ENCODE data around the gene CNTNAP2. TPM values are rescaled to one million over a fixed set of nuclear protein-coding genes. Genes with fewer than 3 reads are reported as not detected.

The CNTNAP2 gene
- total RNA-seq, 2 experiments from 2014 or later, result not detected

- intact Hi-C loops (cut with DNase I, micrococcal nuclease), result no loop called here
- no peaks in the 10 kb centered on the region for H3K4me1 Mint-ChIP-seq (ENCODE audit: low read depth)
Measured at GRCh38 chr7:147411096-147411495, 1294.5 kb downstream of the CNTNAP2 start.

GRCh38 chr7:147412109-147412508 lies 1295.5 kb downstream of the CNTNAP2 start:
- H3K4me3 Mint-ChIP-seq, result no peak overlapping the region
- no peak for DNase-seq
- H3K27me3 Mint-ChIP-seq, result no peaks in the 10 kb centered on the region
- no peak for ATAC-seq (ENCODE audit: poor library complexity)
- no peaks in the 10 kb centered on the region for H3K4me1 ChIP-seq (ENCODE audit: insufficient read depth, low read length)
- no peaks in the 10 kb centered on the region for H3K27me3 ChIP-seq (ENCODE audit: control insufficient read depth in 1 of 2, insufficient read depth in 2 of 2, low read length in 2 of 2)
- H3K9me3 ChIP-seq (ENCODE audit: control insufficient read depth in 1 of 2, insufficient read depth in 1 of 2, low read length in 2 of 2), result peaks cover 0 to 13% of the 10 kb centered on the region in 2 experiments
- H3K4me3 ChIP-seq (ENCODE audit: low read length), result no peak overlapping the region
- no peaks in the 10 kb centered on the region for H3K4me1 Mint-ChIP-seq (ENCODE audit: low read depth)
- H3K27ac Mint-ChIP-seq, result no peak overlapping the region
- no peaks in the 10 kb centered on the region for H3K36me3 Mint-ChIP-seq (ENCODE audit: low read depth)
- TF ChIP-seq CTCF (IDR thresholded peaks at IDR 0.05), result no peak
- H3K27ac ChIP-seq (ENCODE audit: low read depth in 1 of 2, low read length in 2 of 2), result no peak overlapping the region
- no peaks in the 10 kb centered on the region for H3K36me3 ChIP-seq (ENCODE audit: insufficient read depth, low read length)
- CTCF ChIA-PET, result no interaction called here
- POLR2A ChIA-PET, result no interaction called here
- intact Hi-C loops (cut with DNase I, micrococcal nuclease), result no loop called here
- H3K9me3 Mint-ChIP-seq, result peaks cover 8% of the 10 kb centered on the region

More at GRCh38 chr7:147411096-147411495, 1294.5 kb downstream of the CNTNAP2 start:
- no peak overlapping the region for H3K27ac ChIP-seq (ENCODE audit: low read depth in 1 of 2, low read length in 2 of 2)
- no peaks in the 10 kb centered on the region for H3K36me3 ChIP-seq (ENCODE audit: insufficient read depth, low read length)
- H3K36me3 Mint-ChIP-seq (ENCODE audit: low read depth), result no peaks in the 10 kb centered on the region
- peaks cover 0 to 13% of the 10 kb centered on the region in 2 experiments for H3K9me3 ChIP-seq (ENCODE audit: control insufficient read depth in 1 of 2, insufficient read depth in 1 of 2, low read length in 2 of 2)
- H3K4me3 ChIP-seq (ENCODE audit: low read length), result no peak overlapping the region
- H3K27me3 ChIP-seq (ENCODE audit: control insufficient read depth in 1 of 2, insufficient read depth in 2 of 2, low read length in 2 of 2), result no peaks in the 10 kb centered on the region
- H3K4me1 ChIP-seq (ENCODE audit: insufficient read depth, low read length), result no peaks in the 10 kb centered on the region
- no peak overlapping the region for H3K4me3 Mint-ChIP-seq
- ATAC-seq (ENCODE audit: poor library complexity) (no peak), DNase-seq (no peak)
- H3K27ac Mint-ChIP-seq, result no peak overlapping the region
- H3K27me3 Mint-ChIP-seq, result no peaks in the 10 kb centered on the region
- ChIA-PET POLR2A (no interaction called here), CTCF (no interaction called here)
- peaks cover 8% of the 10 kb centered on the region for H3K9me3 Mint-ChIP-seq
- no peak for TF ChIP-seq CTCF (IDR thresholded peaks at IDR 0.05)

GRCh38 chr7:147412782-147413556 lies 1296.4 kb downstream of the CNTNAP2 start:
- ATAC-seq (ENCODE audit: poor library complexity), result no peak
- no peak for DNase-seq
- Histone ChIP-seq H3K27me3 (ENCODE audit: control insufficient read depth in 1 of 2, insufficient read depth in 2 of 2, low read length in 2 of 2) (no peaks in the 10 kb centered on the region), H3K4me3 (ENCODE audit: low read length) (no peak overlapping the region), H3K4me1 (ENCODE audit: insufficient read depth, low read length) (no peaks in the 10 kb centered on the region), H3K9me3 (ENCODE audit: control insufficient read depth in 1 of 2, insufficient read depth in 1 of 2, low read length in 2 of 2) (peaks cover 0 to 13% of the 10 kb centered on the region in 2 experiments), H3K27ac (ENCODE audit: low read depth in 1 of 2, low read length in 2 of 2) (no peak overlapping the region), H3K36me3 (ENCODE audit: insufficient read depth, low read length) (no peaks in the 10 kb centered on the region)
- Mint-ChIP-seq H3K27ac (no peak overlapping the region), H3K27me3 (no peaks in the 10 kb centered on the region), H3K4me1 (ENCODE audit: low read depth) (no peaks in the 10 kb centered on the region), H3K36me3 (ENCODE audit: low read depth) (no peaks in the 10 kb centered on the region), H3K9me3 (peaks cover 5% of the 10 kb centered on the region), H3K4me3 (no peak overlapping the region)
- intact Hi-C loops (cut with DNase I, micrococcal nuclease), result no loop called here
- no peak for TF ChIP-seq CTCF (IDR thresholded peaks at IDR 0.05)
- ChIA-PET CTCF (no interaction called here), POLR2A (no interaction called here)

Measured in CD4-positive, alpha-beta T cell (primary cell).